ENCODE data around the gene TPST2. TPM values are rescaled to one million over a fixed set of nuclear protein-coding genes. Genes with fewer than 3 reads are reported as not detected.

TPST2 gene
- total and polyA plus RNA-seq, 2 of the 4 experiments (the other 2 are of a cell fraction): 42.5 to 63.6 TPM

DNA sequence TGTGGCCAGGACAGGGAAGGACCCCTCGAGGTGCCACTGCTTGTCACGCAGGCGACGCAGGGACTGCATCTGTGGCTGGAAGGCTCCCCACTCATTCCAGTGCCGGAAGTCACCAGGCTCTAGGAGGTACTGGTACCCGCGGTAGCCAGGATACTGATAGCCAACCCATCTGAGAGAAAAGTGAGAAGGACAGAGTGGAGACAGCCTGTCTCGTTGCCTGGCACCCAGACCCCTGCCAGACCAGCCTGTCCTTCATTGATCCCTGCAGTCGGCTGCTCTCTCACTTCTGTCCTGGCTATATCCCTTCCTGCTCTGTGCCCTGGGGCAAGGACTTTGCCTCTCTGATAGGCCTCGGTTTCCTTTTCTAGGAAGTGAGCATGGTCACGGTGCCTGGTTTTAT, 9.6 kb upstream of the TPST2 start:
- H4K20me1 ChIP-seq (ENCODE audit: insufficient read depth, low read length): no peaks in the 10 kb centered on the region
- peaks cover 28% of the 10 kb centered on the region for H3K27me3 ChIP-seq (ENCODE audit: control insufficient read depth, insufficient read depth, low read length)
- H3K56ac ChIP-seq (ENCODE audit: extremely low read depth, insufficient read depth, low read length): no peak overlapping the region
- H4K5ac ChIP-seq (ENCODE audit: low read depth, low read length): no peak overlapping the region
- no peak overlapping the region for H2AK9ac ChIP-seq (replicated peaks; ENCODE audit: low read depth, low read length, poor library complexity)
- no peak overlapping the region for H3K9ac ChIP-seq (ENCODE audit: low read depth, low read length)
- no peak overlapping the region for H2BK120ac ChIP-seq (ENCODE audit: low read depth, low read length)
- H3K27ac ChIP-seq (ENCODE audit: insufficient read depth, low read length): no peak overlapping the region
- H3K4me2 ChIP-seq (ENCODE audit: low read depth, low read length): no peak overlapping the region
- H4K8ac ChIP-seq (ENCODE audit: low read depth in 2 of 2, low read length in 2 of 2): no peak overlapping the region
- no peak overlapping the region for H2BK20ac ChIP-seq (ENCODE audit: low read depth, low read length)
- WGBS, 2 experiments (ENCODE audit: extremely low coverage in 2 of 2, insufficient read length in 1 of 2): 80% methylated on average over 1 of the region's 11 CpGs; no CpG with 5 or more reads in 1 of the 2 experiments
- H2BK5ac ChIP-seq (ENCODE audit: low read depth, low read length, poor library complexity, severe bottlenecking): no peak overlapping the region
- no peak overlapping the region for H2AK5ac ChIP-seq (ENCODE audit: low read depth, low read length)
- H2BK15ac ChIP-seq (ENCODE audit: low read depth, low read length): no peak overlapping the region
- H3K4ac ChIP-seq (ENCODE audit: low read depth, low read length): no peak overlapping the region
- no peak overlapping the region for H3K14ac ChIP-seq (replicated peaks; ENCODE audit: low read depth, low read length)
- ATAC-seq (ENCODE audit: low read depth) (no peak), DNase-seq (no peak)
- peak overlapping the region; percentile 13 for H2AFZ ChIP-seq (replicated peaks; ENCODE audit: low read length, poor library complexity)
- ChIA-PET CTCF (no interaction called here), POLR2A (ENCODE audit: unreplicated experiment) (no interaction called here)
- H3K23ac ChIP-seq (ENCODE audit: low read depth, low read length): no peak overlapping the region
- H4K91ac ChIP-seq (ENCODE audit: insufficient read depth, low read depth, low read length): no peak overlapping the region
- intact Hi-C loops (cut with micrococcal nuclease): no loop called here
- TF ChIP-seq, protein P1, sequence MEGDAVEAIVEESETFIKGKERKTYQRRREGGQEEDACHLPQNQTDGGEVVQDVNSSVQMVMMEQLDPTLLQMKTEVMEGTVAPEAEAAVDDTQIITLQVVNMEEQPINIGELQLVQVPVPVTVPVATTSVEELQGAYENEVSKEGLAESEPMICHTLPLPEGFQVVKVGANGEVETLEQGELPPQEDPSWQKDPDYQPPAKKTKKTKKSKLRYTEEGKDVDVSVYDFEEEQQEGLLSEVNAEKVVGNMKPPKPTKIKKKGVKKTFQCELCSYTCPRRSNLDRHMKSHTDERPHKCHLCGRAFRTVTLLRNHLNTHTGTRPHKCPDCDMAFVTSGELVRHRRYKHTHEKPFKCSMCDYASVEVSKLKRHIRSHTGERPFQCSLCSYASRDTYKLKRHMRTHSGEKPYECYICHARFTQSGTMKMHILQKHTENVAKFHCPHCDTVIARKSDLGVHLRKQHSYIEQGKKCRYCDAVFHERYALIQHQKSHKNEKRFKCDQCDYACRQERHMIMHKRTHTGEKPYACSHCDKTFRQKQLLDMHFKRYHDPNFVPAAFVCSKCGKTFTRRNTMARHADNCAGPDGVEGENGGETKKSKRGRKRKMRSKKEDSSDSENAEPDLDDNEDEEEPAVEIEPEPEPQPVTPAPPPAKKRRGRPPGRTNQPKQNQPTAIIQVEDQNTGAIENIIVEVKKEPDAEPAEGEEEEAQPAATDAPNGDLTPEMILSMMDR (conservative IDR thresholded peaks at IDR 0.05; ENCODE audit: low read depth, low read length): no peak
- TF ChIP-seq SMC3 (IDR thresholded peaks at IDR 0.05; ENCODE audit: low read depth, low read length) (no peak), MAFK (IDR thresholded peaks at IDR 0.05; ENCODE audit: low read depth, low read length) (no peak), FOS (IDR thresholded peaks at IDR 0.05; ENCODE audit: low read depth, low read length) (no peak), MAZ (IDR thresholded peaks at IDR 0.05; ENCODE audit: borderline replicate concordance, low read depth, low read length) (no peak), USF2 (IDR thresholded peaks at IDR 0.05; ENCODE audit: low read depth, low read length) (no peak), RFX5 (IDR thresholded peaks at IDR 0.05; ENCODE audit: low read depth, low read length) (no peak), RCOR1 (IDR thresholded peaks at IDR 0.05; ENCODE audit: insufficient replicate concordance, low read length) (no peak), POLR2A (IDR thresholded peaks at IDR 0.05; ENCODE audit: low read depth, low read length) (no peak), NFE2L2 (IDR thresholded peaks at IDR 0.05; ENCODE audit: low read depth, low read length) (no peak), CHD1 (IDR thresholded peaks at IDR 0.05; ENCODE audit: low read depth, low read length) (no peak)
- TF ChIP-seq, protein P2, sequence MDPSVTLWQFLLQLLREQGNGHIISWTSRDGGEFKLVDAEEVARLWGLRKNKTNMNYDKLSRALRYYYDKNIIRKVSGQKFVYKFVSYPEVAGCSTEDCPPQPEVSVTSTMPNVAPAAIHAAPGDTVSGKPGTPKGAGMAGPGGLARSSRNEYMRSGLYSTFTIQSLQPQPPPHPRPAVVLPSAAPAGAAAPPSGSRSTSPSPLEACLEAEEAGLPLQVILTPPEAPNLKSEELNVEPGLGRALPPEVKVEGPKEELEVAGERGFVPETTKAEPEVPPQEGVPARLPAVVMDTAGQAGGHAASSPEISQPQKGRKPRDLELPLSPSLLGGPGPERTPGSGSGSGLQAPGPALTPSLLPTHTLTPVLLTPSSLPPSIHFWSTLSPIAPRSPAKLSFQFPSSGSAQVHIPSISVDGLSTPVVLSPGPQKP (IDR thresholded peaks at IDR 0.05; ENCODE audit: borderline replicate concordance, low read depth, low read length): no peak
- no peaks in the 10 kb centered on the region for H3K79me1 ChIP-seq (ENCODE audit: low read depth in 1 of 2, low read length in 2 of 2)
- H3K4me3 ChIP-seq (ENCODE audit: insufficient read depth, low read depth, low read length): no peak overlapping the region
- peaks cover 2% of the 10 kb centered on the region; the same call in 1 of the 2 replicates for H3K9me1 ChIP-seq (ENCODE audit: insufficient read depth, low read length)
- in situ Hi-C loops (cut with MboI; ENCODE audit: low sequenced_read_pairs): loop anchor here (10.0 kb wide), 1 partner anchor 65 kb away; no protein-coding TSS in a partner anchor
- dilution Hi-C loops (cut with HindIII; ENCODE audit: low sequenced_read_pairs, unreplicated experiment): no loop called here
- H3K18ac ChIP-seq (ENCODE audit: low read depth, low read length): no peak overlapping the region
- no peaks in the 10 kb centered on the region for H3K36me3 ChIP-seq (ENCODE audit: control insufficient read depth, insufficient read depth, low read length)
- no peaks in the 10 kb centered on the region for H3K4me1 ChIP-seq (ENCODE audit: control insufficient read depth, insufficient read depth, low read length)
- BruUV-seq (replicated peaks): no TSS peak
- no peaks in the 10 kb centered on the region for H3K9me3 ChIP-seq (ENCODE audit: control insufficient read depth, insufficient read depth, low read length)
